Measurements from ENCODE around the gene BCAT1. TPM values are rescaled to one million over a fixed set of nuclear protein-coding genes. Genes with fewer than 3 reads are reported as not detected.

BCAT1 gene
- polyA plus RNA-seq, 1 experiment, result 61.1 TPM

- H3K9me3 ChIP-seq (ENCODE audit: control insufficient read depth, insufficient read depth, low read length), result no peaks in the 10 kb centered on the region
- no peak for DNase-seq (ENCODE audit: low read depth, low spot score)
- ChIA-PET POLR2A (no interaction called here), CTCF (no interaction called here)
- no peak overlapping the region for H3K27ac ChIP-seq (ENCODE audit: low read depth, low read length)
- TF ChIP-seq CTCF (IDR thresholded peaks at IDR 0.05; ENCODE audit: low read depth, low read length), result no peak
- no peaks in the 10 kb centered on the region for H3K27me3 ChIP-seq (ENCODE audit: control insufficient read depth, insufficient read depth, low read length)
- H3K4me3 ChIP-seq (ENCODE audit: low read depth, low read length), result no peak overlapping the region
Measured at GRCh38 chr12:24772813-24773212, 176.1 kb downstream of the BCAT1 start.

- no peak for DNase-seq (ENCODE audit: low read depth, low spot score)
- ChIA-PET POLR2A (no interaction called here), CTCF (interaction anchor here (1.6 kb wide), 1 partner anchor 20 kb away, joined by 3 read pairs; no protein-coding TSS in a partner anchor)
- Histone ChIP-seq H3K27ac (ENCODE audit: low read depth, low read length) (no peak overlapping the region), H3K27me3 (ENCODE audit: control insufficient read depth, insufficient read depth, low read length) (no peaks in the 10 kb centered on the region), H3K9me3 (ENCODE audit: control insufficient read depth, insufficient read depth, low read length) (no peaks in the 10 kb centered on the region), H3K4me3 (ENCODE audit: low read depth, low read length) (no peak overlapping the region)
- TF ChIP-seq CTCF (IDR thresholded peaks at IDR 0.05; ENCODE audit: low read depth, low read length), result no peak
Measured at GRCh38 chr12:24770821-24771220, 178.1 kb downstream of the BCAT1 start.

GRCh38 chr12:24770334-24770733 is 178.6 kb downstream of the BCAT1 start:
- Histone ChIP-seq H3K9me3 (ENCODE audit: control insufficient read depth, insufficient read depth, low read length) (no peaks in the 10 kb centered on the region), H3K4me3 (ENCODE audit: low read depth, low read length) (no peak overlapping the region), H3K27ac (ENCODE audit: low read depth, low read length) (no peak overlapping the region), H3K27me3 (ENCODE audit: control insufficient read depth, insufficient read depth, low read length) (no peaks in the 10 kb centered on the region)
- no peak for TF ChIP-seq CTCF (IDR thresholded peaks at IDR 0.05; ENCODE audit: low read depth, low read length)
- ChIA-PET POLR2A (no interaction called here), CTCF (interaction anchor here (1.6 kb wide), 1 partner anchor 20 kb away, joined by 3 read pairs; no protein-coding TSS in a partner anchor)
- no peak for DNase-seq (ENCODE audit: low read depth, low spot score)

- no peak overlapping the region for H3K27ac ChIP-seq (ENCODE audit: low read depth, low read length)
- POLR2A ChIA-PET, result interaction anchor here (0.7 kb wide), 1 partner anchor 1685 kb away, joined by 6 read pairs; no protein-coding TSS in a partner anchor
- H3K4me3 ChIP-seq (ENCODE audit: low read depth, low read length), result no peak overlapping the region
- DNase-seq (ENCODE audit: low read depth, low spot score), result no peak
- no peaks in the 10 kb centered on the region for H3K9me3 ChIP-seq (ENCODE audit: control insufficient read depth, insufficient read depth, low read length)
- no peak for TF ChIP-seq CTCF (IDR thresholded peaks at IDR 0.05; ENCODE audit: low read depth, low read length)
- H3K27me3 ChIP-seq (ENCODE audit: control insufficient read depth, insufficient read depth, low read length), result no peaks in the 10 kb centered on the region
- CTCF ChIA-PET, result no interaction called here
Measured at GRCh38 chr12:24769682-24770081, 179.2 kb downstream of the BCAT1 start.

- POLR2A ChIA-PET, result no interaction called here
- no peak for DNase-seq (ENCODE audit: low read depth, low spot score)
- Histone ChIP-seq H3K27ac (ENCODE audit: low read depth, low read length) (no peak overlapping the region), H3K27me3 (ENCODE audit: control insufficient read depth, insufficient read depth, low read length) (no peaks in the 10 kb centered on the region), H3K4me3 (ENCODE audit: low read depth, low read length) (no peak overlapping the region), H3K9me3 (ENCODE audit: control insufficient read depth, insufficient read depth, low read length) (no peaks in the 10 kb centered on the region)
- CTCF ChIA-PET, result interaction anchor here (1.2 kb wide), 1 partner anchor 10 kb away, joined by 5 read pairs; no protein-coding TSS in a partner anchor
- TF ChIP-seq CTCF (IDR thresholded peaks at IDR 0.05; ENCODE audit: low read depth, low read length), result no peak
Measured at GRCh38 chr12:24768415-24768814, 180.5 kb downstream of the BCAT1 start.
